ENCODE data around the gene IFNLR1. TPM values are rescaled to one million over a fixed set of nuclear protein-coding genes. Genes with fewer than 3 reads are reported as not detected.

The IFNLR1 gene
- total and polyA plus RNA-seq, 12 donors: 1.8 to 11.5 (median 3.9) TPM

GRCh38 chr1:24216276-24217074 lies 29.4 kb upstream of the IFNLR1 start:
- WGBS, 4 donors: 28 to 44% (median 40%) methylated on average over 10 to 14 of the region's 14 CpGs
- no peak for DNase-seq
- no peak overlapping the region for H3K27ac ChIP-seq
- no peaks in the 10 kb centered on the region for H3K4me1 ChIP-seq (replicated peaks in 1 of 2)
- TF ChIP-seq CTCF (IDR thresholded peaks at IDR 0.05) (no peak), POLR2A (IDR thresholded peaks at IDR 0.05) (no peak)
- no peak overlapping the region for H3K4me3 ChIP-seq
- H3K27me3 ChIP-seq: no peaks in the 10 kb centered on the region
- intact Hi-C loops (cut with DNase I): no loop called here
- no peaks in the 10 kb centered on the region for H3K9me3 ChIP-seq (replicated peaks in 1 of 3)
- no peaks in the 10 kb centered on the region for H3K36me3 ChIP-seq (replicated peaks in 1 of 2)

- WGBS, 4 donors: 68 to 84% (median 81%) methylated on average over 6 of the region's 6 CpGs
- H3K4me3 ChIP-seq: no peak overlapping the region
- H3K4me1 ChIP-seq (replicated peaks in 1 of 2): no peaks in the 10 kb centered on the region
- DNase-seq: no peak
- no peaks in the 10 kb centered on the region for H3K27me3 ChIP-seq
- TF ChIP-seq POLR2A (IDR thresholded peaks at IDR 0.05) (no peak), CTCF (IDR thresholded peaks at IDR 0.05) (no peak)
- intact Hi-C loops (cut with DNase I): no loop called here
- H3K9me3 ChIP-seq (replicated peaks in 1 of 3): no peaks in the 10 kb centered on the region
- no peak overlapping the region for H3K27ac ChIP-seq
- no peaks in the 10 kb centered on the region for H3K36me3 ChIP-seq (replicated peaks in 1 of 2)
Observed at GRCh38 chr1:24215226-24215814, 28.2 kb upstream of the IFNLR1 start.

- Histone ChIP-seq H3K9me3 (replicated peaks in 1 of 3) (no peaks in the 10 kb centered on the region), H3K36me3 (replicated peaks in 1 of 2) (no peaks in the 10 kb centered on the region), H3K4me1 (replicated peaks in 1 of 2) (no peaks in the 10 kb centered on the region), H3K4me3 (no peak overlapping the region), H3K27ac (no peak overlapping the region), H3K27me3 (no peaks in the 10 kb centered on the region)
- 58 to 95% (median 88%) methylated on average over 1 to 2 of the region's 2 CpGs for WGBS, 4 donors
- DNase-seq: no peak
- intact Hi-C loops (cut with DNase I): no loop called here
- TF ChIP-seq POLR2A (IDR thresholded peaks at IDR 0.05) (no peak), CTCF (IDR thresholded peaks at IDR 0.05) (no peak)
Observed at GRCh38 chr1:24212376-24212775, 25.3 kb upstream of the IFNLR1 start.

GRCh38 chr1:24210195-24210627 lies 23.1 kb upstream of the IFNLR1 start:
- Histone ChIP-seq H3K36me3 (replicated peaks in 1 of 2) (no peaks in the 10 kb centered on the region), H3K9me3 (replicated peaks in 1 of 3) (no peaks in the 10 kb centered on the region), H3K27me3 (no peaks in the 10 kb centered on the region), H3K4me1 (replicated peaks in 1 of 2) (no peaks in the 10 kb centered on the region), H3K4me3 (no peak overlapping the region), H3K27ac (no peak overlapping the region)
- TF ChIP-seq POLR2A (IDR thresholded peaks at IDR 0.05): no peak
- no peak for TF ChIP-seq CTCF (IDR thresholded peaks at IDR 0.05)
- WGBS, 4 donors: 40 to 79% (median 76%) methylated on average over 1 to 10 of the region's 10 CpGs
- intact Hi-C loops (cut with DNase I): no loop called here
- DNase-seq: no peak
